Heart left ventricle (tissue), 16 donors: Measurements from ENCODE around the gene FAM170B. TPM values are rescaled to one million over a fixed set of nuclear protein-coding genes. Genes with fewer than 3 reads are reported as not detected.

ENCODE experiments used
- ATAC-seq, 4 donors: fragments of 200-7000 bp; cut with Tn5 transposase; one replicate each; pipeline ENCODE4 v1.9.1; 2020 to 2022; ENCODE audit warnings: moderate library complexity in 4 of 4, mild to moderate bottlenecking in 3 of 4, moderate number of reproducible peaks in 1 of 4
- DNase-seq, 5 donors: peaks; one replicate each; pipeline ENCODE4 v3.0.0-alpha.2; 2020
- H3K27ac ChIP-seq, 12 donors: fragments of 200-600 bp; sonication (generic) in 4 of 12; one replicate each; pipeline versions ENCODE4 v1.5.0 to v1.8.0; 2016 to 2022; ENCODE audit warnings: mild to moderate bottlenecking in 2 of 12
- H3K27me3 ChIP-seq, 9 donors: fragments of 200-600 bp; sonication (generic) in 2 of 9; one replicate each; pipeline versions ENCODE4 v1.5.1 to v1.8.0; 2016 to 2022; ENCODE audit warnings: mild to moderate bottlenecking in 3 of 9
- H3K36me3 ChIP-seq, 9 donors: fragments of 200-600 bp; sonication (generic) in 2 of 9; one replicate each; pipeline versions ENCODE4 v1.5.0 to v1.8.0; 2018 to 2022; ENCODE audit warnings: mild to moderate bottlenecking in 2 of 9
- H3K4me1 ChIP-seq, 12 donors: fragments of 200-600 bp; sonication (generic) in 4 of 12; one replicate each; pipeline versions ENCODE4 v1.5.0 to v1.8.0; 2016 to 2022; ENCODE audit warnings: mild to moderate bottlenecking in 3 of 12
- H3K4me3 ChIP-seq, 12 donors: fragments of 200-600 bp; sonication (generic) in 4 of 12; one replicate each; pipeline versions ENCODE4 v1.5.0 to v1.8.0; 2017 to 2022; ENCODE audit warnings: mild to moderate bottlenecking in 9 of 12, moderate library complexity in 4 of 12
- H3K9me3 ChIP-seq, 12 donors: fragments of 200-600 bp; sonication (generic) in 4 of 12; one replicate each; pipeline versions ENCODE4 v1.5.0 to v1.8.0; 2016 to 2022; ENCODE audit warnings: mild to moderate bottlenecking in 1 of 12
- CTCF ChIP-seq, 12 donors: fragments of 200-600 bp; sonication (generic) in 4 of 12; IDR thresholded peaks; one replicate each; pipeline versions ENCODE4 v1.5.0 to v1.8.0; 2018 to 2022; ENCODE audit warnings: antibody characterized with exemption in 12 of 12, mild to moderate bottlenecking in 5 of 12
- POLR2A ChIP-seq, 2 donors: fragments of 450-650 bp; IDR thresholded peaks; one replicate each; pipeline ENCODE4 v1.6.1; 2017; ENCODE audit warnings: antibody characterized with exemption in 2 of 2, mild to moderate bottlenecking in 2 of 2, moderate library complexity in 2 of 2
- WGBS, 4 donors: extraction: QIAGEN DNeasy Blood & Tissue Kit in 2 of 4; methylation state at CpG; one replicate each; pipeline versions ENCODE4 v1.1.5 to v1.1.7; 2013 to 2018; 5-methylcytosine and 5-hydroxymethylcytosine counted together
- intact Hi-C, 10 donors: fragments of 100-400 bp; cut with DNase I; formaldehyde crosslinking; loops; one replicate each; pipeline versions ENCODE4 v1.11.1 to v1.14.2; 2022
- polyA plus RNA-seq, 2 donors: library from polyadenylated mRNA; stranded (reverse); fragments of 200-250 nt; gene quantifications; one replicate each; pipeline ENCODE4 v1.2.3, GENCODE V29; 2013
- total RNA-seq, 9 donors: library from RNA; depleted of rRNA in 2 of 9; stranded (reverse); fragments of >200 nt in 2 of 9; fragmentation: NEBNext Ultra II Directional in 3 of 9; extraction: Animal tissue kit (Norgen Biotek cat#: 25700) in 3 of 9; gene quantifications; one replicate each; pipeline versions ENCODE4 v1.1.0 to v1.2.4, GENCODE V29; 2016 to 2023
- donor health status: ischemic (EF 13 %, LVEDD 7.1; RV severe dilation, severe dysfunction).
- donor health status: healthy with polysubstance abuse.
- donor health status: DM: no; HTN: yes; CAD: no.
- donor health status: DM: no; HTN: no; CAD: no.
- donor health status: ischemic (EF 25% LVEDD 6.9; RV normal size, moderate dysfunction).
- donor health status: ischemic (EF 25% LVEDD 5.7; RV mildly dilated, moderate dysfunction).
- donor health status: healthy.
- donor health status: DM: yes; HTN: yes; CAD: no.
- donor health status: ischemic (EF 35%, LVEDD 5.7; RV mildly dilated, moderate dysfunction).
- donor health status: nonischemic (EF 11% LVEDD 7.7; RV severe dilation, severe dysfunction).
- donor health status: DM: yes; HTN: yes; CAD: no.
- donor health status: PGD.
- donor health status: ischemic (EF 29% LVEDD 5.4; RV normal size, mild dysfunction).
- donor health status: nonischemic (EF 23%, LVEDD 6.1; RV moderate dilation, normal function).

Gene FAM170B
- total and polyA plus RNA-seq, 11 donors, result not detected

GRCh38 chr10:49162063-49162462 is 28.2 kb upstream of the FAM170B start:
- no peak overlapping the region for H3K27ac ChIP-seq

GRCh38 chr10:49161411-49161997 is 27.7 kb upstream of the FAM170B start:
- H3K4me3 ChIP-seq, result no peak overlapping the region
- 52 to 58% (median 55%) methylated on average over 8 of the region's 8 CpGs for WGBS, 4 donors
- H3K9me3 ChIP-seq, result no peaks in the 10 kb centered on the region
- H3K4me1 ChIP-seq, result peaks cover 0 to 12% (median 0%) of the 10 kb centered on the region in 12 donors
- peaks cover 0 to 42% (median 17%) of the 10 kb centered on the region in 9 donors for H3K36me3 ChIP-seq
- TF ChIP-seq POLR2A (IDR thresholded peaks at IDR 0.05), result no peak
- TF ChIP-seq CTCF (IDR thresholded peaks at IDR 0.05), result peak; percentile 20 to 66 (median 46)
- H3K27ac ChIP-seq, result no peak overlapping the region
- DNase-seq (no peak), ATAC-seq (peak; percentile 47 to 81 (median 66))
- H3K27me3 ChIP-seq, result no peaks in the 10 kb centered on the region
- intact Hi-C loops, result loop anchor here (2.0 to 10.0 kb wide), 9 partner anchors 49 to 607 kb away; no protein-coding TSS in a partner anchor

More at GRCh38 chr10:49162063-49162462, 28.2 kb upstream of the FAM170B start:
- intact Hi-C loops, result loop anchor here (2.0 to 10.0 kb wide), 8 partner anchors 50 to 607 kb away; no protein-coding TSS in a partner anchor
- Histone ChIP-seq H3K4me3 (no peak overlapping the region), H3K4me1 (peaks cover 0 to 14% (median under 1%) of the 10 kb centered on the region in 12 donors), H3K36me3 (peaks cover 0 to 45% (median 18%) of the 10 kb centered on the region in 9 donors), H3K27me3 (no peaks in the 10 kb centered on the region), H3K9me3 (no peaks in the 10 kb centered on the region)
- 78 to 92% (median 86%) methylated on average over 5 of the region's 5 CpGs for WGBS, 4 donors
- ATAC-seq (no peak), DNase-seq (no peak)
- no peak for TF ChIP-seq CTCF (IDR thresholded peaks at IDR 0.05)
- TF ChIP-seq POLR2A (IDR thresholded peaks at IDR 0.05), result no peak

- Histone ChIP-seq H3K4me3 (no peak overlapping the region), H3K27me3 (no peaks in the 10 kb centered on the region), H3K4me1 (peaks cover 0 to 7% (median 0%) of the 10 kb centered on the region in 12 donors), H3K36me3 (peaks cover 0 to 37% (median 12%) of the 10 kb centered on the region in 9 donors), H3K9me3 (no peaks in the 10 kb centered on the region), H3K27ac (no peak overlapping the region)
- DNase-seq, result no peak
- intact Hi-C loops, result loop anchor here (2.0 to 10.0 kb wide), 9 partner anchors 49 to 606 kb away; no protein-coding TSS in a partner anchor
- ATAC-seq, result no peak
- TF ChIP-seq POLR2A (IDR thresholded peaks at IDR 0.05) (no peak), CTCF (IDR thresholded peaks at IDR 0.05) (no peak)
- WGBS, 4 donors, result 96 to 100% (median 97%) methylated on average over 5 of the region's 5 CpGs
These were observed 27.0 kb upstream of the FAM170B start for GRCh38 chr10:49160814-49161213.

GRCh38 chr10:49160110-49160509 is 26.3 kb upstream of the FAM170B start:
- 91 to 95% (median 94%) methylated on average over 5 of the region's 5 CpGs for WGBS, 4 donors
- no peaks in the 10 kb centered on the region for H3K27me3 ChIP-seq
- peaks cover 0 to 35% (median 9%) of the 10 kb centered on the region in 9 donors for H3K36me3 ChIP-seq
- DNase-seq (no peak), ATAC-seq (no peak)
- no peak overlapping the region for H3K27ac ChIP-seq
- peaks cover 0 to 7% (median 0%) of the 10 kb centered on the region in 12 donors for H3K4me1 ChIP-seq
- intact Hi-C loops, result loop anchor here (2.0 to 10.0 kb wide), 9 partner anchors 48 to 605 kb away; no protein-coding TSS in a partner anchor
- no peak overlapping the region for H3K4me3 ChIP-seq
- no peak for TF ChIP-seq POLR2A (IDR thresholded peaks at IDR 0.05)
- no peak for TF ChIP-seq CTCF (IDR thresholded peaks at IDR 0.05)
- no peaks in the 10 kb centered on the region for H3K9me3 ChIP-seq
